Fibroblast of lung (primary cell): ENCODE results near the gene KIF21B.

Experiments used
- CTCF ChIP-seq, 2 donors: IDR thresholded peaks in 1 of 2; conservative IDR thresholded peaks in 1 of 2; 1 replicate in 1 of 2; 2 replicates in 1 of 2; pipeline ENCODE4 v1.5.1; 2011 to 2012; ENCODE audit warnings: low read length in 2 of 2, control low read depth in 1 of 2, inconsistent platforms in 1 of 2, low read depth in 1 of 2, mild to moderate bottlenecking in 1 of 2
- EZH2 ChIP-seq: IDR thresholded peaks from 2 replicates; pipeline ENCODE4 v1.5.1; 2012; ENCODE audit warnings: low read length, control low read depth, mild to moderate bottlenecking; ENCODE audit errors: missing control alignments

- TF ChIP-seq CTCF (conservative IDR thresholded peaks at IDR 0.05 in 1 of 2, IDR thresholded peaks at IDR 0.05 in 1 of 2; ENCODE audit: low read depth in 1 of 2, low read length in 2 of 2): no peak
- TF ChIP-seq EZH2: no peak
Observed at GRCh38 chr1:200998323-200998722, 25.2 kb downstream of the KIF21B start.
